ENCODE measurements around the gene RSPH6A.

- TF ChIP-seq TAF1 (IDR thresholded peaks at IDR 0.05; ENCODE audit: low read depth) (no peak), YY1 (IDR thresholded peaks at IDR 0.05; ENCODE audit: low read depth) (no peak), NFIC (IDR thresholded peaks at IDR 0.05) (no peak), MAX (IDR thresholded peaks at IDR 0.05) (no peak)
Observed at GRCh38 chr19:45842198-45842597, 27.1 kb upstream of the RSPH6A start.

All from Ishikawa (cell line).